Activated T-cell treated with anti-CD3 and anti-CD28 coated beads for 4 hours (primary cell): ENCODE measurements around the gene NME5.

Source experiments
- DNase-seq: peaks from one replicate; pipeline ENCODE4 v3.0.0-alpha.2; 2020

NME5 gene

GRCh38 chr5:138129347-138129746, 9.9 kb downstream of the NME5 start:
- no peak for DNase-seq

DNA sequence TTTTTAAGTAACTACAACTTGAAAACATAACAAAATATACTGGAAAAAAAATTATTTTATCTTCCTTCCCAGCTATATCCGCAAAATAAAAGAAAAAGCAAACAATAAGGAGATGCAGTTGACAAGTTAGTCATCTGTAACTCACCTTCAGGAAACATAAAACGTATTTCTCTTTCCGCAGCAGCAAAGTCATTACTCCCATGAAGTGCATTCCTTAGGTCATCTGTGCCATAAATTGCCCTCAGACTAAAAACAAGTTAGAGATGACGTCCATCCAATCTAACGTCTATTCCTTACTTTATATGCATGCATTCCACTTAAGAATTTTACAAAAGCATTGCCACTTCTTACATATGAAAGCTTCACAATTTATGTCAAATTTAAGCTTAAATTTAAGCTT, 10.9 kb downstream of the NME5 start:
- DNase-seq = no peak

- DNase-seq = no peak
Observed at GRCh38 chr5:138115254-138115653, 24.0 kb downstream of the NME5 start.

DNA sequence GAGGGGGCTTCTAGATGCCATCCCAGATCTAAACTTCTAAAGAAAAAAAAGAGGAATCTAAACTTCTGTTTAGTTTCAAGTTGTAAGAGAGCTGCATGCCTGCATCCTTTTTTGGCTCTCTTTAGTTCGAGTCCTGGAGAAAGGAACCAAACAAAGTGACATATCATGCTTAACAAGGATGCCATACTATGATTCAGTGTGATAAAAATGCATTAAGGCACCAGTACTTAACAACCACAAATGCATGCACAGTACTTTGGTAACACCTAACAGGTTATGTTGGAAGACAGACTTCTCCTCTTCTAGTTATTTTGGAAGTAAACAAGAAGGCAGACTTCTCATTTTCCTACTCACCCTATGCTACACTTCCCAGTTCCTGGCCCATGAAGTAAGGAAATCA, 27.3 kb downstream of the NME5 start:
- DNase-seq = no peak

- no peak for DNase-seq
Observed at GRCh38 chr5:138111181-138111580, 28.0 kb downstream of the NME5 start.

- no peak for DNase-seq
Observed at GRCh38 chr5:138110266-138110963, 28.8 kb downstream of the NME5 start.

DNA sequence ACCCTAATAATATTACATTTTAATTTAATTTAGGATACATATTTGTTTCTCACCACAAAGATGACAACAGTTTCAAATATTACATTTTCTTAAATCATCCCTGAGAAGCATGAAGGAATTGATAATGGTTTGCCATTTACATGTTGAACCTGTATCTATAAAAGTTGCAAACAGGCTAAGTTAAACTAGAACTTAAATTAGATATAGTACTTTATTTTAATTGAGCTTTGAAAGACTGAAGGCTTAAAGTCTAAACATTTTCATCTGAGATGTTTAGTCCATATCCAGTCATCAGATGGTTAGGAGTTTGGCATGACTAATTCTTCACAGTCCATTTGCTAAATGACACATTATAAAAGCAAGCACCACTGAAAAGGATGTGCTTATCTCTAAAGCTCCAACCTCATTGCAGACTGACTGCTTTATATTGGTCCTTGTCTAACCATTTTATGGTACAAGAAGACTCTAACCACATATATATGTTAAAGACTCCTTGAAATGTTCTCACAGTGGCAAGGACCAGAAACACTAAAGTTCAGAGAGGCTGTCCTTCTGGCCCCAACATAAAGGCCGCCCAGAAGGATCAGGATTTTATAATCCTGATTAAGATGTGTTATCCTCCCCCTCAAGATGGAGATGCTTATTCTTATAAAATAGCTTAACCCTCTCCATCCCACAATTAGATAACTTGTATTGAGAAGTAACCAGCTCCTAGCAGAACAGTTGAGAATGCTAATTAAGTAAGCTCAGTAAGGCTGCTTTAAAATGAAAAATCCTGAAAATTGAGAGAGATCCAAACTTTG, 29.6 kb downstream of the NME5 start:
- DNase-seq = no peak

GRCh38 chr5:138107213-138107612, 32.0 kb downstream of the NME5 start:
- no peak for DNase-seq

DNA sequence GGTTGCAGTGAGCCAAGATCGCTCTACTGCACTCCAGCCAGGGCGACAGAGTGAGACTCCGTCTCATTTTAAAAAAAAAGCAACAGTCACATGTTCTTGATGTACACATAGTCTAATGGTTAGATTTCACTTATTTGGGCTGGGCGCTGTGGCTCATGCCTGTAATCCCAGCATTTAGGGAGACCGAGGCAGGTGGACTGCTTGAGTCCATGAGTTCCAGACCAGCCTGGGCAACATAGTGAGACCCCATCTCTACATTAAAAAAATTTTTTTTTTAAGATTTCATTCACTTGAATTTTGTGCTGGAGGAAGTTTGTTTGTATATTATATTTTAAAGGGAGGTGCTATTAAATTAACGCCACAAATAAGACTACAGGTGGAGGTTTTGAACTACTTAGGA, 33.5 kb downstream of the NME5 start:
- DNase-seq = no peak

- no peak for DNase-seq
Observed at GRCh38 chr5:138103319-138103637, 36.0 kb downstream of the NME5 start.

DNA sequence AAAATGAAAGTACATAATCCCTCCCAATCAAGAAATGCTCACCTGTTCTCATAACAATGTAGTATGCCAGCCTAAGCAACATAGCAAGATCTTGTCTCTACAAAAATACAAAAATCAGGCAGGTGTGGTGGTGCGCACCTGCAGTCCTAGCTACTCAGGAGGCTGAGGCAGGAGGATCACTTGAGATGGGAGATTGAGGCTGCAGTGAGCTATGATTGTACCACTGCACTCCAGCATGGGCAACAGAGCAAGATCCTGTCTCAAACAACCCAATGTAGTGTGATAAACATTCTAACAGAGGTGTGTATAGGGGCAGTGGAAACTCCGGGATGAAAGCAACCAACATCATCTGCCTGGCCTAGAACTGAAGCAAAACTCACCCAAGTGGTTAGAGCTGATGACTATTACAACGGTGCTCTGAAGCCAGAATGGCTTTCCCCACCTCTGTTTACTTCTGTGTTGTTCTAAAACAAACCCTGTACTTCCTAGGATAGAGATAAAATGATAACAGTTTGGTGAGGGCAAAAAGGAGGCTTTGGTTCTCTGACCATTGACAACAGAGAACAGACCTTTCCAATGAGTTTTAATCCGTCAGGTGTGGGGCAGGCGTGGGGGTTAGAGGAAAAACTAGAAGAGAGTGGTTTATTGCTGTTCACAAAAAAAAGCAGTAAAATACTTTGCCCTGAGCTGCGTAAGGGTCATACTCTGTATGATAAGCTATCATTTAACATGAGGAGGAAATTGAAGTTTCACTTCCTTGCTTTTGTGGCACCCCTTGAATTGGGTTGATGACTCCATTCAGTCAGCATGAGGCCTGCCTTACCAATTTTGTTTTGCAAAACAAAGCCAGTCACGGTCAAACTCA, 36.5 kb downstream of the NME5 start:
- DNase-seq = no peak

DNA sequence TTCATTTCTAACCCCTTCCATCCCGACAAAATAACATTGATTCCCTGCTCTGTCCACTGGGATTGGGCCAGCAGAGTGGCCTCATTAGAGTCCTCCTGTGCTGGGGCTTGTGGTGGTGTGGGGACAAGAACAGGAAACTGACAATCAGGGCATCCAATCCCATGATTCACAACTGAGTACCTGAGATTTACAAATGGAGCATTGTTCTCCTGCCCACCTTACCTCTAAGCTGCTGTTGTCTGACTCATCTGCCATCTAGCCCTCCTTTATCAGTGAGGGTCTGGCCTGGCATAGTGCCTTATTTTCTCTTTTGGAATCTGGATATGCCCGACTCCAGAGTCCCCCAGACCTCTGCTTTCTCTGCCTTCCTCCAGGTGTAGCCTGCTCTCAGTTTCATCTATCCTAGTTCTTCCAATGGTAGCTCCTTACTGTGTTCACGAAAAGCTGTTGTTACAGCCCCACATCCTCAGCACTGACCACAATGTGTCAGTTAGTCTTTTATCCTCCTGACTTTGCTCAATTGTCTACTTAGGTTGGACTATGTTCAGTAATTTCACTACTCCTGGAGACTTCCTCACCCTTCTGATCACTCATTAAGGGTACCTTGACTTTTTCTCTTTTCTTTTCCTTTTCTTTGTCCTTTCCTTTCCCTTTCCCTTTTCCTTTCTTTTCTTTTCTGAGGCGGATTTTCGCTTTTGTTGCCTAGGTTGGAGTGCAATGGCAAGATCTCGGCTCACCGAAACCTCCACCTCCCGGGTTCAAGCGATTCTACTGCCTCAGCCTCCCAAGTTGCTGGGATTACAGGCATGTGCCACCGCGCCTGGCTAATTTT, 42.0 kb downstream of the NME5 start:
- DNase-seq = no peak

DNA sequence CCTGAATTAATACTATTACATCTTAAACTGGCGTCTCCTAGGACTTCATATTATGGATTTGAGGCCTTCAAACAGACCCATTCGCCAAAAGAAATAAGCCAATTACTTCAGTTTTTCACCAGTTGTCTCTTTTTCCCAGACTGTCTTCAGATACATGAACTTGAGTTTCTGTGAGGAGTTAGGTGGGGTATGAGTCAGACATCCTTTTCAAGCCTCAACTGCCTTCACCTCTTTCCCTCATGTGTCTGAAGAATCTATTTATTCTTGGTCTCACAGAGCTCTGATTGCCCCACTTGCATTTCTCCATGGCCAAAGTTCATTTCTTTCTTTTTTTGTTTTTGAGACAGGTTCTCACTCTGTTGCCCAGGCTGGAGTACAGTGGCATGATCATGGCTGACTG, 42.9 kb downstream of the NME5 start:
- no peak for DNase-seq

DNA sequence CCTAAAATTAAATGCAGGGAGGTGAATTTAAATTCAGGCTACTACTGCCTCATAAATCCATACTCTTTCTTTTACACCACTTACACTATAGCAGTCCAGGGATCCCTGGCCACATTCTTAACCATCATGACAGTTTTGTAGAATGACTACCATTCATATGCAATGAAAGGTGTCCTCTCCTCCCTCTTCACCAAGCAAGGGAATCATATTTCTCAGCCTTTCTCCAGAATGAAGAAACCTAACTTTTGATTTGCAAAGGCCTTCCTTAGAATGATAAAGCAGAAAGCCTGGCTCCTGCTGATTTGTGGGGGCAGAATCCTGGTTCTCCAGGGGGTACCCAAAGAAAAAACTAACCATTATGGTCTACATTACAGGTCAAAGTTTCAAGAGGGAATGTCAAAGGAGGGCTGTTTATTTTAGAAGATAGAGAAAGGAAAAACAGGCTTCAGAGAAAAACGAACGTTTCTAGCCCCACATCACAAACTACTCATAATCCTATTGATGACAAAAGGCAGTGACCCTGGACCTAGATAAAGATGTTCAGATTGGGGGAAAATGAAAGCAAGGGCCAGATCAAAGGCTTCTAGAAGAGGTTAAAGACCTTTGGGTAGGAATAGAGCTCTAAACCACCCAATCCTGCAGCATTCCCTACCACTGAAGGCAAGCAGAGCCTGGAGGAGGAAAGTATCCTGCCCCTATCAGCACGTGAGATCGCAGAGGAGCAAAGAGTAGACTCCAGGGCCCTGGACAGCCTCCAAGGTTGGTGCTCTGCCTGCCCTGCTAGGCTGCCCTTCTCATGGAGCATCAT, 43.9 kb downstream of the NME5 start:
- no peak for DNase-seq

- no peak for DNase-seq
Observed at GRCh38 chr5:138093036-138093435, 46.2 kb downstream of the NME5 start.

DNA sequence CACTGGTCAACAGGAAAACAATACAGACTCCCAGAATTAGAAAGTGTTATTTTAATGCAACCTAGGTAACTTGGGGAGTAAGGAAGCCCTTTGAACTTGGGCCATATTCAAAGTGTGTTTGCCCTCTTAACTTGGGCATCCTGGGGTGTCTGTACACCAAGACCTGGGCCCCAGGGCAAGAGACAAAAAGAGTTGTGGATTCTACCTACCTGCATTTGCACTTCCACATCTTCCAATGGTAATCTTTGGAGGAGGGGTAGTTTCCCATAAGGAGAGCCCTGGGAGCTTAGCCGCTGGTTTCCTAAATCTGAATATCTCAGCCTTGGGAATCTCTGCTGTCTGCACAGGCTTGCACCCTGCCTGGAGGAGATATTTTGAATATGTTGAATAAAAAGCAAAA, 46.9 kb downstream of the NME5 start:
- no peak for DNase-seq

- DNase-seq = no peak
Observed at GRCh38 chr5:138091685-138092084, 47.5 kb downstream of the NME5 start.

DNA sequence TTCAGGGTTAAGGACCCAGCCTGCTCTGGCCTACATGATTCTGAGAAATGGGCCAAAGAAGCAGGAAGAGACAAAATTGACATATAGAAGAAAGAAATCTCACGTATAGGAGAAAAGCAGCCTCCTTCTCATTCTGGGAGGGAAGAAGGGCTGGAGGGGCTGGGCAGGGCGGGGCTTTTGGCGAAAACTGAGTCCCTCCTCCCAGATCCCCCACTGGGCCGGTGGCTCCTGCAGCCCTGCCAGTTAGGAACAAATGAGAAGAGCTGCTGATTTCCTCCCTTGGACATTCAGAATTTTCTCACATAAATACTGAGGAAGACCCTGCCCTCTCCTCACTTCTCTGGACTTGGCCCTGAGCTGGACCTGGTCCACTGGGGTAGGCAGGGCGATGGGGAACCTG, 55.5 kb downstream of the NME5 start, which contains the start of gene WNT8A:
TSS of gene WNT8A (plus strand) at position 332 of the 400 bp plus-strand sequence. CDS start 95 bp downstream, outside the sequence.
- no peak for DNase-seq

DNA sequence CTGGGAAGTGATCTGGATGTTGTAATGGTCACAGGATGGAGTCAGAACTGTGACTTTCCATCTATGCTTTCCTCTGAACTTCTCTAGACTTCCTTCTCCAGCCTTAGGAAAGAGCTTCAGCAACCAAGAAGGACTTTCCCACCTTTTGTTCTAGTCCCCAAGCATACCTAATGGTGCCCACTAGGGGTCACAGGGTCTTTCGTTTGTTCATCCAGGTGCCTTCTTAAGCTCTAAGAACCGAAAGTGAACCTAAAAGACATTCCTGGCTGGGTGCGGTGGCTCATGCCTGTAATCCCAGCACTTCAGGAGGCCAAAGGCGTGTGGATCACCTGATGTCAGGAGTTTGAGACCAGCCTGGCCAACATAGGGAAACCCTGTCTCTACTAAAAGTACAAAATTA, 57.2 kb downstream of the NME5 start:
- no peak for DNase-seq

DNA sequence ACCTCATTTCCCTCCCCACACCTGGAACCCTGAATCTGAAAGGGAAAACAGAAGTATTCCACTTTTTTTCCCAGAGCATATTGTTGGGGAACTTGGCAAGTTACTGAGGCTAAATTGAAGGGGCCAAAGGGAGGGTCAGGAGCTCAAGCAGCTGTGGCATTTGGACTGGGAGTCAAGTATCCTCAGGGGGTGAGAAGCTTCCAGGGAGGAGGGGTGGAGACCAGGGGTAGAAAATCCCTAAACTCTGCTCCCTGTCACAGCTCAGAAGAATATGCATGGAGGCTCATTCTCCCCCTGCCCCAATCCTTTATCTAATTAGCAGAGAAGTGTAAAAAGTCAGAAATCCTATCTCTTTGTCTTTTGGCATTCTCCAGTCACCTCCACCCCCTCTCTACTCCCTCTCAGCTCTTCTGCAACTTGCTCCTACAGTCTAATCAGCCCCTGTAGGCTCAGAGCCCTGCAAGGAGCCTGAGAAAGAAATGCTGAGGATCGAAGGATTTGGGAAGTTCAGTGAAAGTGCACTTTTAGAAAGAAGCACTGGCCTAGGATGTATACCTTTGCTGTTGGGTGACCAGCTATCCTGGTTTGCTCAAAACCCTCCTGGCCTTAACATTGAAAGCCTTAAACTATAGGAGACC, 61.1 kb downstream of the NME5 start:
- DNase-seq = no peak

DNA sequence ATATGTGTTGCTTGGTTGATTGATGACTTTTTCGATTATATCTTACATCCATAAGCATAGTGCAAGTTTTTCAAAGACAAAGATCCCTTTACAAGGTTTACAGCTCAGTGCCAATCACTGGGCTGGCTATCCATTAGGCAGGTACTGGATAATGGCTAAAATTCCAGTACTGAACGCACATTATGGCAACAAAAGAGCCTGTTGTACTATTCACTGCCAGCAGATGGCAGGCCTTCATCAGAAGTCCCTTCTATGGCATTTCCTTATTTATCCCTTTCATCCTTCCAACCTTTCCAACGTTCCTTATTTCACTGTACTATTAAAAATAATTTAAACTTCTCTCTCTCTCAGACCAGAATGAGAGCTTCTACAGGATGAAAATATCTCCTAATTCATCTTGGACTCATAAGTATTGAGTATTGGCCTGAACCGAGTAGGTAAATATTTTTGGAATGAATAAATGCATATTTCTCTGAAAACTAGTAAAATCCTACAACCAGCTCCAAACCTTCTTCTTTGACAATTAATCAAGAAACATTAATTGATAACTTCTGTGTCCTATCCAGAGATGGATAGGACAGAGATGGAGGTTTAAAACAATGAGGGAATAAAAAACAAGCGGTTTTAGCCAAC, 62.0 kb downstream of the NME5 start:
- peak; percentile 28 for DNase-seq
